GM19035 (cell line): ENCODE results near the gene MTX1.
"Not testable (repeated sequence)": the region's sequence is repeated elsewhere in the genome, so short reads cannot be mapped to it uniquely, and the experiment has no call there.

Source experiments
- ATAC-seq: cut with Tn5 transposase; IDR thresholded peaks from one replicate; pipeline ENCODE4 v1.9.1; 2021; ENCODE audit not compliant: unreplicated experiment

Gene MTX1

GRCh38 chr1:155232001-155232978 is 23.8 kb downstream of the MTX1 start:
- ATAC-seq: not testable (repeated sequence)

- not testable (repeated sequence) for ATAC-seq
Measured at GRCh38 chr1:155233502-155233901, 25.0 kb downstream of the MTX1 start.

- not testable (repeated sequence) for ATAC-seq
Measured at GRCh38 chr1:155235375-155235774, 26.9 kb downstream of the MTX1 start.

GRCh38 chr1:155236451-155236850 is 28.0 kb downstream of the MTX1 start:
- ATAC-seq: no peak

GRCh38 chr1:155241069-155241679 is 32.7 kb downstream of the MTX1 start:
- no peak for ATAC-seq

- ATAC-seq: no peak
Measured at GRCh38 chr1:155241841-155242264, 33.4 kb downstream of the MTX1 start.

- ATAC-seq: no peak
Measured at GRCh38 chr1:155242805-155243358, 34.4 kb downstream of the MTX1 start.

GRCh38 chr1:155244368-155245162 is 36.1 kb downstream of the MTX1 start:
- peak; percentile 91 for ATAC-seq

- ATAC-seq: no peak
Measured at GRCh38 chr1:155245163-155245524, 36.6 kb downstream of the MTX1 start.

- not testable (repeated sequence) for ATAC-seq
Measured at GRCh38 chr1:155246796-155247195, 38.3 kb downstream of the MTX1 start.

GRCh38 chr1:155247667-155248553 is 39.4 kb downstream of the MTX1 start:
- ATAC-seq: no peak

- peak; percentile 5 for ATAC-seq
Measured at GRCh38 chr1:155250246-155250632, 41.7 kb downstream of the MTX1 start.

GRCh38 chr1:155250633-155251449 is 42.3 kb downstream of the MTX1 start:
- ATAC-seq: peak; percentile 86

GRCh38 chr1:155251566-155251965 is 43.1 kb downstream of the MTX1 start:
- no peak for ATAC-seq

GRCh38 chr1:155253208-155253607 is 44.7 kb downstream of the MTX1 start:
- no peak for ATAC-seq

GRCh38 chr1:155253797-155254196 is 45.3 kb downstream of the MTX1 start:
- ATAC-seq: no peak

- ATAC-seq: no peak
Measured at GRCh38 chr1:155254228-155254713, 45.8 kb downstream of the MTX1 start.

- no peak for ATAC-seq
Measured at GRCh38 chr1:155254714-155255242, 46.3 kb downstream of the MTX1 start.
